ENCODE results near the gene CTNNA1. TPM values are rescaled to one million over a fixed set of nuclear protein-coding genes. Genes with fewer than 3 reads are reported as not detected.

The CTNNA1 gene
- polyA plus RNA-seq, 3 donors from 2014 or later, result 9.8 to 15.3 (median 10.1) TPM

DNA sequence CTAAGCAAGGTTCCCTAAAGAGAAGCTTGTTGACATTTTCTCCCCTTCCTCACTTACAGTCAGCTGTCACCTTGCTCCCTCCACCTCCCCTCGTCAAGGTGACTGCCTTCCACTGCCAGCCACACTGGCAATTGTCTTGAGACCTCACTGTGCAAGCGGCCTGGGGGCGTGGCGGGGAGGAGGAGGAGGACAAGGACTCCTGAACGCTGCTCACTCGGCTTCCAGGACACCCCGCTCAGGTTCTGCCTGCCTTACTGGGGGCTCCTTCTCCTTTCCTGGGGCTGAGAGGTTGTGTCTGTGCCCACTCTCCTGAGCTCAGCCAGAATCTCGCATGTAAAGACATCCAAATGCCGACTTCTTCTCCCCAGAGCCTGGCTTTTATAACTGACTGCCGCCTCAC, 182.2 kb downstream of the CTNNA1 start:
- Mint-ChIP-seq H3K36me3 (peaks cover 14 to 22% (median 16%) of the 10 kb centered on the region in 3 donors), H3K4me3 (no peak overlapping the region), H3K9me3 (no peaks in the 10 kb centered on the region), H3K27ac (peak overlapping the region in 1 of 6 donors; percentile 40), H3K4me1 (peaks cover 8 to 12% of the 10 kb centered on the region in 2 donors), H3K27me3 (ENCODE audit: low read depth in 3 of 3) (peaks cover 0 to 9% (median 0%) of the 10 kb centered on the region in 3 donors)
- no peak for DNase-seq

DNA sequence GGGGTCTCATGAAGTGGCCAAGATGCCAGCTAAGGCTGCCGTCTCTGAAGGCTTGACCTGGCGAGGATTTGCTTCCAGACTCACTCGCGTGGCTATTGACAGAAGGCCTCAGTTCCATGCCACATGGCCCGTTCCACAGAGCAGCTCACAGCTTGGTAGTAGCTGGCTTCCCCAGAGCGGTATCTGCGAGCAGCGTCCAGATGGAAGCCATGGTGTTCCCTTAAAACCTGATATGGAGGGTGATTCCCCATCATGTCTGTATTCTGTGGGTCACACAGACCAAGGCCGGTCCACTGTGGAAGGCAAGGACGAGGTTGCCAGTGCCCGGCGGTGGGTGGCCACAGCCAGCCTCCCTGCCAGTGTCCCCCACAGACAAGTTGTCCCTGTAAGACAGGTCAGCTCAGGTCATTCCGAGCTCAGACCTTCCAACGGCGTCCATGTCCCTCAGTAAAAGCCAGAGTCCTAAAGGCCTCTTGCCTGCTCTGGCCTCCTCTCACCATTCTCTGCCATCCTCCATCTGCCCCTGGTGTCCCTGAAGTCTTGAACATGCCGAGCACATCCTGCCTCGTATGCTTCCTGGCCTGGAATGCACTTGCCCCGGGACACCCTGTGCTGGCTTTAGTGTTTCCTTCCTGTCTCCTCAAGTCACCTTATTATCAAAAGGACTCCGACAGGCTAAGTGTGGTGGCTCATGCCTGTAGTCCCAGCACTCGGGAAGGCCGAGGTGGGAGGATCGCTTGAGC, 183.2 kb downstream of the CTNNA1 start:
- no peak overlapping the region for H3K4me3 Mint-ChIP-seq
- no peak for DNase-seq
- peaks cover 9 to 25% (median 19%) of the 10 kb centered on the region in 3 donors for H3K36me3 Mint-ChIP-seq
- no peaks in the 10 kb centered on the region for H3K9me3 Mint-ChIP-seq
- peaks cover 0 to 9% (median 0%) of the 10 kb centered on the region in 3 donors for H3K27me3 Mint-ChIP-seq (ENCODE audit: low read depth in 3 of 3)
- peaks cover 8 to 18% of the 10 kb centered on the region in 2 donors for H3K4me1 Mint-ChIP-seq
- H3K27ac Mint-ChIP-seq, result peak overlapping the region in 1 of 6 donors; percentile 10

GRCh38 chr5:138936968-138937345, 183.7 kb downstream of the CTNNA1 start:
- Mint-ChIP-seq H3K36me3 (peaks cover 4 to 24% (median 22%) of the 10 kb centered on the region in 3 donors), H3K9me3 (no peaks in the 10 kb centered on the region), H3K27ac (peak overlapping the region in 1 of 6 donors; percentile 10), H3K4me1 (peaks cover 8 to 18% of the 10 kb centered on the region in 2 donors), H3K4me3 (no peak overlapping the region), H3K27me3 (ENCODE audit: low read depth in 3 of 3) (peaks cover 0 to 9% (median 0%) of the 10 kb centered on the region in 3 donors)
- DNase-seq, result no peak

DNA sequence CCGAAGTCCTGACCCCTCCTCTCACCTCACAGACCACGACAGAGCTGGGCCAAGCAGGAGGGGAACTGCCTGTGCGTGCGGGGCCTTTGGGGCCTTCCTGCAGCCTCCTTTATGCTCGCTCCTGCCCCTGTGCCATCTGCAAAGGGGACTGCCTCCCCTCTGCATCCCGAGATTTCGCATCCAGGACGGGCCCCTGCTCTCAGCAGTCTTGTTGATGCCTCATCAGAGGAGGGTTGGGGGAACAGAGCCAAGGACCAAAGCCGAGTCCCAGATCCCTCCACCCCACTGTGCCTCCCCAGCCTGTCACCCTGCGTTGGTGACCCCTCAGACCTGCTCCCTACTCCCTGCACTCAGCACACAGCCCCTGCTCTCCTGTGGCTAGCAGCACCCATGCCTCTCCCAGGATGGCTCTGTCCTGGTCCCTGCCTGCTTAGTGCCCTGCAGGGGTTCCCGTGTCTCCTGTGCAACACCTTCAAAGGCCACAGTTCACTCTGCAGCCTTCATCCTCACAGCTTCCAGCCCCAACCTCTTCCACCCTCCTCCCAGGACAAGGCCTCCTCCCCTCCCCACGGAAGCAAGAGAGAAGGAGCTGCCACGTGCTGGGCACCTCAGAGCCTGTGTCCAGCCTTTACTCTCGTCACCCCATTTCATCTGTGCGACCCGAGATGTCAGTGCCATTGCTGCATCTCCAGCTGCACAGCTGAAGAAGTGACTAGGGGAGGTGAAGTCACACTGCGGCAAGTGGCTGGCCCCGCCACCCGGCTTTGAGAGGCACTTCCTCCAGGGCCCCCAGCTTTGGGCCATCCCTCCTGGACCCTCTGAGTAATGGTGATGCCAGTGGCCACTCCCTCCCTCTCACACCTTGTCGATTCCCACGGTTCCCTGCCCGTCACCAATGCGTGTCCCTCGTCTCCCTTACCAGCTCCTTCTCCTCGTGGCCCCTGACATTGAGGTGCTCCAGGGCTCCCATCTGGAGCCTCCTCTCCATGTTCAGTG, 184.5 kb downstream of the CTNNA1 start:
- Mint-ChIP-seq H3K27me3 (ENCODE audit: low read depth in 3 of 3) (peaks cover 0 to 7% (median 1%) of the 10 kb centered on the region in 3 donors), H3K4me3 (no peak overlapping the region), H3K4me1 (peaks cover 8 to 18% of the 10 kb centered on the region in 2 donors), H3K36me3 (peaks cover 3 to 27% (median 24%) of the 10 kb centered on the region in 3 donors), H3K9me3 (no peaks in the 10 kb centered on the region), H3K27ac (peak overlapping the region in 1 of 6 donors; percentile 45)
- no peak for DNase-seq

GRCh38 chr5:138938526-138938925, 185.3 kb downstream of the CTNNA1 start:
- H3K4me1 Mint-ChIP-seq, result peaks cover 8 to 18% of the 10 kb centered on the region in 2 donors
- no peak overlapping the region for H3K4me3 Mint-ChIP-seq
- peaks cover 0 to 6% (median 1%) of the 10 kb centered on the region in 3 donors for H3K27me3 Mint-ChIP-seq (ENCODE audit: low read depth in 3 of 3)
- peak overlapping the region in 1 of 6 donors; percentile 45 for H3K27ac Mint-ChIP-seq
- H3K9me3 Mint-ChIP-seq, result no peaks in the 10 kb centered on the region
- no peak for DNase-seq
- H3K36me3 Mint-ChIP-seq, result peaks cover 3 to 30% (median 20%) of the 10 kb centered on the region in 3 donors

GRCh38 chr5:138942066-138942465, 188.8 kb downstream of the CTNNA1 start:
- Mint-ChIP-seq H3K36me3 (peaks cover 3 to 25% (median 20%) of the 10 kb centered on the region in 3 donors), H3K27me3 (ENCODE audit: low read depth in 3 of 3) (peaks cover 0 to 6% (median 1%) of the 10 kb centered on the region in 3 donors), H3K27ac (no peak overlapping the region), H3K9me3 (no peaks in the 10 kb centered on the region), H3K4me3 (no peak overlapping the region), H3K4me1 (peaks cover 11 to 18% of the 10 kb centered on the region in 2 donors)
- no peak for DNase-seq

GRCh38 chr5:138942861-138943260, 189.6 kb downstream of the CTNNA1 start:
- H3K27ac Mint-ChIP-seq, result peak overlapping the region in 1 of 6 donors; percentile 43
- H3K4me1 Mint-ChIP-seq, result peaks cover 11 to 18% of the 10 kb centered on the region in 2 donors

DNA sequence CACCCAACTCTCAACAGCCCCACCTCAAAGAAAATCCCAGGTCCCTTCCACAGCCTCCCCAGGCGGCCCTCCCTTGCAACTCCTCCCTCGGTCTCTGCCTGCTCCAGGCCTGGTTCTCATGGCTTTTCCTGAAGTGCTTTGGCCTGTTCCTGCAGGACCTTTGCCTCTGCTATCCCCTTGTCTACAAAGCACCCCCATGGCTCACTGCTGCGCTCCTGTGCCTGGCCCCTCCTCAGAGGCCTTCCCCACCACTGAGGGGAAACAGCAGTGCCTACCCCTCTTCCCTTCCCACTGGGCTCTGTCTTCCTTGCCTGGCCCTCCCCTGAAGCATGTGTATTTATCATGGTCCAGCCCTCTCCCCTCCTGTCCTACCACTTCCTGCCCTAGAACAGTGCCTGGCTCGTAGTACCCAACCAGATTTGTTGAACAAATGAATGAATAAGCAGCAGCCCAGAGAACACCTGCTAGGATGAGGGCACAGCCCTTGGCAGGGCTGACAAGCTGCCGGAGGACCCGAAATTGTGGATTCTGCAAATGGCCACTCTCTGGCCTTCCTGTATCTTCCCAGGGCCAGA, 190.5 kb downstream of the CTNNA1 start:
- peaks cover 3 to 31% (median 22%) of the 10 kb centered on the region in 3 donors for H3K36me3 Mint-ChIP-seq
- peak overlapping the region in 1 of 6 donors; percentile 6 for H3K27ac Mint-ChIP-seq
- no peak overlapping the region for H3K4me3 Mint-ChIP-seq
- DNase-seq, result no peak
- H3K9me3 Mint-ChIP-seq, result no peaks in the 10 kb centered on the region
- peaks cover 10 to 16% of the 10 kb centered on the region in 2 donors for H3K4me1 Mint-ChIP-seq
- peaks cover 0 to 3% (median 0%) of the 10 kb centered on the region in 3 donors for H3K27me3 Mint-ChIP-seq (ENCODE audit: low read depth in 3 of 3)

More at GRCh38 chr5:138942861-138943260, 189.6 kb downstream of the CTNNA1 start:
- Mint-ChIP-seq H3K27me3 (ENCODE audit: low read depth in 3 of 3) (peaks cover 0 to 3% (median 1%) of the 10 kb centered on the region in 3 donors), H3K9me3 (no peaks in the 10 kb centered on the region), H3K36me3 (peaks cover 3 to 30% (median 22%) of the 10 kb centered on the region in 3 donors), H3K4me3 (no peak overlapping the region)
- no peak for DNase-seq

GRCh38 chr5:138944527-138945322, 191.5 kb downstream of the CTNNA1 start:
- peaks cover 0 to 3% (median 2%) of the 10 kb centered on the region in 3 donors for H3K27me3 Mint-ChIP-seq (ENCODE audit: low read depth in 3 of 3)
- no peak overlapping the region for H3K4me3 Mint-ChIP-seq
- no peaks in the 10 kb centered on the region for H3K9me3 Mint-ChIP-seq
- H3K36me3 Mint-ChIP-seq, result peaks cover 0 to 31% (median 22%) of the 10 kb centered on the region in 3 donors
- H3K27ac Mint-ChIP-seq, result peak overlapping the region in 2 of 6 donors; percentile 40 to 46
- H3K4me1 Mint-ChIP-seq, result peaks cover 4 to 9% of the 10 kb centered on the region in 2 donors
- DNase-seq, result no peak

- Mint-ChIP-seq H3K4me1 (peaks cover 4% of the 10 kb centered on the region in 2 donors), H3K9me3 (no peaks in the 10 kb centered on the region), H3K27me3 (ENCODE audit: low read depth in 3 of 3) (peaks cover 0 to 3% (median 2%) of the 10 kb centered on the region in 3 donors), H3K27ac (peak overlapping the region in 2 of 6 donors; percentile 40 to 61), H3K36me3 (peaks cover 0 to 31% (median 20%) of the 10 kb centered on the region in 3 donors), H3K4me3 (no peak overlapping the region)
- no peak for DNase-seq
Measured at GRCh38 chr5:138945421-138946240, 192.4 kb downstream of the CTNNA1 start.

DNA sequence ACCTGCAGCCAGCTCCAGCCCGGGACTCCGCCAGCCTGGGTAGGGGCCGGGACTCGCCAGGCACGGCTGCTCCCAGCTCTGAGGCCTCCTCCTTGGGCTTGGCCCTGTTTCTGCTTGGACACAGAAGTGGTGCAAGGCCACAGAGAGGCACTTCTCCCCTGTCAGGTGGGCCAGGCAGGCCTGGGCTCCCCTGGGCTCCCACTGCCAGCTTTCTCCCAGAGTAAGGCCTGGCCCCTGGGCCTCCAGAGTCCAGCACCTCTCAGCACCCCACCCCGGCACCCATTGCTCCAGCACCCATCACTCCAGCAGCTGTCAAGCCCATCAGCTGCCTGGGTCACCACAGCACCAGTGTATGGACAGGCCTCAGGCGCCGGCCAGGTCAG, 193.0 kb downstream of the CTNNA1 start:
- Mint-ChIP-seq H3K4me1 (peaks cover 0 to 4% of the 10 kb centered on the region in 2 donors), H3K4me3 (no peak overlapping the region), H3K27ac (no peak overlapping the region), H3K27me3 (ENCODE audit: low read depth in 3 of 3) (peaks cover 0 to 5% (median 2%) of the 10 kb centered on the region in 3 donors), H3K9me3 (no peaks in the 10 kb centered on the region), H3K36me3 (peaks cover 4 to 29% (median 19%) of the 10 kb centered on the region in 3 donors)
- DNase-seq, result no peak
